AG04449 (cell line): Measurements from ENCODE around the gene NFIL3.

ENCODE experiments used
- CTCF ChIA-PET: fragments of 350-600 bp; formaldehyde crosslinking; extraction: SDS; loops from one replicate; lab custom pipeline; 2021; ENCODE audit warnings: antibody characterized with exemption; lab: Yijun Ruan, JAX
- POLR2A ChIA-PET: fragments of 400-600, 350-600 bp; formaldehyde crosslinking; extraction: SDS; loops from one replicate; lab custom pipeline; 2020; ENCODE audit warnings: antibody characterized with exemption, inconsistent platforms; lab: Yijun Ruan, JAX
- DNase-seq: peaks from one replicate; pipeline ENCODE4 v3.0.0-alpha.2; 2010; ENCODE audit warnings: low read depth, low spot score
- H3K4me3 ChIP-seq: 2 replicates; pipeline ENCODE4 v1.5.1; 2011; ENCODE audit warnings: low read depth, mild to moderate bottlenecking, control low read depth, low read length
- CTCF ChIP-seq: IDR thresholded peaks from one replicate; pipeline ENCODE4 v1.5.1; 2011; ENCODE audit warnings: mild to moderate bottlenecking, moderate library complexity, low read length, control low read depth, inconsistent platforms; ENCODE audit not compliant: insufficient read depth; ENCODE audit errors: missing control alignments

Gene NFIL3

DNA sequence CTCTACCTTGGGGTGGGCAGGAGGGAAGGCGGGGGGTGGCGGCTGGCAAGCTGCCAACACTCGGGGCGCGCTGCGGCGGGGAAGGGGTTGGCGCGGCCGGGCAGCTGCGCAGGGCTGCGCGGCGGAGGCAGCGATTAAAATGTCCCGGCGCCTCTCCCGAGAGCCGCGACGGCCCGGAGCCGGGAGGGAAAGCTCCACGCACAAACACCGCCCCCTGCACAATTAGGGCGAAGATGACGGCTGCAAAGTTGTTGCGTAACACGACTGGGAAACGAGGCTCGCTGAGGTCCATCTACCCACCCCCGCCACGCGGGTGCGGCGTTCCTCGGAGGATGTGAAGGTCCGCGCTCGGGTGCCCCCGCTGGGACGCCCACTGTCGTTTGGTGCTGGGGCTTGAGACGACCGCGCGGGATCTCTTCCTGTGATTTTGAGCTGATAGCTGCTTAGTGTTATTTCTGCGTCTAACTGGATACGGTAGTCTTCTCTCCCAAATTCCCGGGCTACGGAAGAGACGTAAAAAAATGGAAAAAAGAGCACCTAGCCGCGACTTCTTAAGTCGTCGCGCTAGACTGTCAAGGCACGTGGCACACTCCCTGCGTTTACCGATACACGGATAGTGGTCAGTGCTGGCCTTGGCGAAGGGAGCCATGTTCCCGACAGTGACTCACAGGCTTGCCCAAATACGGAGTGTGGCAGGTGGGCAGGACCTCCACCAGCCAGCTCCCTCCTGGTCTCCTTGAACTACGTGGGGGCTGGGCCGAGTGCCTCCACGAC lies 958 bp upstream of the NFIL3 start:
- peak overlapping the region; percentile 78 for H3K4me3 ChIP-seq
- no peak for DNase-seq
- CTCF ChIA-PET: interaction anchor here (0.7 to 11.6 kb wide), 8 partner anchors 8 to 529 kb away, joined by 3 to 200 read pairs (median 4); no protein-coding TSS in a partner anchor
- TF ChIP-seq CTCF: peak; percentile 22
- POLR2A ChIA-PET: interaction anchor here (0.6 to 1.8 kb wide), 2 partner anchors 8 to 122 kb away, joined by 3 to 10 read pairs; no protein-coding TSS in a partner anchor

DNA sequence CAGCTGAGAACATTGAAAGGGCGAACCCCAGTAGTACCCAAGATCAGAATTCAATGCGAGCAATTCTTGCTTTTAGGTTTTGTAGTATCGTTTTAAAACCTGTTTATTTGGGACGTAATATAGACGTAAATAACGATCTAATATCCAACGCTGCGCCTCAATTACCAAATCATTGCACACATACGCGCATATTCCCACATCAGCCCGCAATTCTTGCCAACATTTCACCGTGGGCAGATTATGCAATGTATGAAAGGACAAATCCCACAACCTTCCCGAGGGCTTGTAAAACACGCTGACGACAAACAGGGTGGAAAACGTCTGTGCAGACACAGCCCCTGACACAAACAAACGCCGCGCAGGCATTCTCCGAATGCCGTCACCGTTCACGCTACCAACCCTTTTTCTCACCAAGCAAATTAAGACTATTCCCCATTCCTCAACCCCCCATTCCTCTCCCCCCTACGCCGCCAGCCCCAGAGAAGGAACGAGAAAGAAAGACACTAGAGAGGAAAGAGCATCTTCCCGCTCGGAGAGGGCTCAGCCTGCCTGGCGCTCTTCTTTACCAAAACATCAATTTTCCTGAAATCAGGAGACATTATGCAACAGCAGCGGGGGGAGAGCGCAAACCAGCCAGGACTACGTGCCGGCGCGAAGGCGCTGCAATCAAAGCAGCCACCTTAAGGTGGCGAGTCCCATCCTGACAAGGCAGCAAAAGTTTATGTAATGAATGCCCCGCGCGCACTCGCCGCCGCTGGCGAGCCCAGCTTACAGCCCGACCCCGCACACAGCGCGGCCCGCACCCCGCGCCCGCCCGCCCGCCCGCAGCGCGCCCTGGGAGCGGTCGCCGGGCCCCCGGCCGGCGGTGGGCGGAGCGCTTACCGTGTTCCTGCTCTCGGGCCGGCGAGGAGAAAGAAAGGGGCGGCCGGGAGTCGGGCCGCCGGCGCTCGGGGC lies 597 bp downstream of the NFIL3 start:
- TF ChIP-seq CTCF: peak; percentile 44
- POLR2A ChIA-PET: interaction anchor here (0.6 to 1.8 kb wide), 3 partner anchors 10 to 268 kb away, joined by 3 to 10 read pairs (median 3); no protein-coding TSS in a partner anchor
- CTCF ChIA-PET: interaction anchor here (0.6 to 11.6 kb wide), 6 partner anchors 10 to 531 kb away, joined by 3 to 200 read pairs (median 14); no protein-coding TSS in a partner anchor
- DNase-seq: no peak
- peak overlapping the region; percentile 87 for H3K4me3 ChIP-seq

- no peak for DNase-seq
- no peak for TF ChIP-seq CTCF
- H3K4me3 ChIP-seq: peak overlapping the region; percentile 87
- POLR2A ChIA-PET: interaction anchor here (1.2 kb wide), 1 partner anchor 93 kb away, joined by 3 read pairs; no protein-coding TSS in a partner anchor
- CTCF ChIA-PET: interaction anchor here (0.6 to 3.1 kb wide), 6 partner anchors 9 to 506 kb away, joined by 3 to 15 read pairs (median 5); no protein-coding TSS in a partner anchor
These were observed 1.5 kb downstream of the NFIL3 start for GRCh38 chr9:91421971-91422757.

GRCh38 chr9:91421128-91421765 lies 2.4 kb downstream of the NFIL3 start:
- peak overlapping the region; percentile 87 for H3K4me3 ChIP-seq
- no peak for DNase-seq
- ChIA-PET POLR2A (no interaction called here), CTCF (interaction anchor here (0.8 to 2.3 kb wide), 8 partner anchors 8 to 505 kb away, joined by 3 to 15 read pairs (median 3); no protein-coding TSS in a partner anchor)
- peak; percentile 77 for TF ChIP-seq CTCF

DNA sequence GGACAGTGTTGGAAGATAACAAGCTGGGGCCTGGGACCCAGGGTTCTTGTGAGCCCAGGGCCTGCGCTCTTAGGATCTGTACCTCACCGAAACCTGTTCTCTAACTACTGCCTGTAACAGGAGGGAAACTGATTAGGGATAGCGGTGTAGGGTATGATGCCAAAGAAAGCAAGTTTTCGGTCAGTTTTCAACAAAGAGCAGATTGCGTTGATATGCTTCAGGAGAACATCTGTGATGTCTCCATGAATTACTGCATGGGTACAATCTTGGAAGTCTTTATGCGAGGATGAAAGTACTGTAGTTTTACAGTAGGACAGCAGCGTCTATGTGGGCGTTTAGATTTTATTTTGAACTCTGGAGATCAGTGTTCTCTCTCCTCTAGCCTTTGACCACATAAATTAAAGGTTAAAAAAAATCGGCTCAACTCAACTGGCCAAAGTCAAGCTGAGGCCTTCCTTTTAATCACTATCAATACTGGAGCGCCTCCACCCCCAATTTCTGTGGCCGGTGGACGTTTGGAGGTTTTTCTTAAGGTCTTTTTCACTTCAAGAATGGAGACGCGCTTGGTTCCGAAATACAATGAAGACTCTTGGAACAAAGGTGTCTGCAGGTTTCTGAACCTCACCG lies 3.0 kb downstream of the NFIL3 start:
- POLR2A ChIA-PET: no interaction called here
- H3K4me3 ChIP-seq: peak overlapping the region; percentile 87
- no peak for TF ChIP-seq CTCF
- DNase-seq: no peak
- CTCF ChIA-PET: interaction anchor here (0.9 to 2.3 kb wide), 8 partner anchors 24 to 505 kb away, joined by 3 to 15 read pairs (median 4); no protein-coding TSS in a partner anchor
